Middle frontal gyrus (tissue), 1 donor: Measurements from ENCODE around the gene CD79A.
"Not testable (repeated sequence)": the region's sequence is repeated elsewhere in the genome, so short reads cannot be mapped to it uniquely, and the experiment has no call there.

ENCODE experiments used
- DNase-seq: peaks from one replicate; pipeline ENCODE4 v3.0.0-alpha.2; 2015; ENCODE audit warnings: low spot score; ENCODE audit errors: extremely low spot score

The CD79A gene

DNA sequence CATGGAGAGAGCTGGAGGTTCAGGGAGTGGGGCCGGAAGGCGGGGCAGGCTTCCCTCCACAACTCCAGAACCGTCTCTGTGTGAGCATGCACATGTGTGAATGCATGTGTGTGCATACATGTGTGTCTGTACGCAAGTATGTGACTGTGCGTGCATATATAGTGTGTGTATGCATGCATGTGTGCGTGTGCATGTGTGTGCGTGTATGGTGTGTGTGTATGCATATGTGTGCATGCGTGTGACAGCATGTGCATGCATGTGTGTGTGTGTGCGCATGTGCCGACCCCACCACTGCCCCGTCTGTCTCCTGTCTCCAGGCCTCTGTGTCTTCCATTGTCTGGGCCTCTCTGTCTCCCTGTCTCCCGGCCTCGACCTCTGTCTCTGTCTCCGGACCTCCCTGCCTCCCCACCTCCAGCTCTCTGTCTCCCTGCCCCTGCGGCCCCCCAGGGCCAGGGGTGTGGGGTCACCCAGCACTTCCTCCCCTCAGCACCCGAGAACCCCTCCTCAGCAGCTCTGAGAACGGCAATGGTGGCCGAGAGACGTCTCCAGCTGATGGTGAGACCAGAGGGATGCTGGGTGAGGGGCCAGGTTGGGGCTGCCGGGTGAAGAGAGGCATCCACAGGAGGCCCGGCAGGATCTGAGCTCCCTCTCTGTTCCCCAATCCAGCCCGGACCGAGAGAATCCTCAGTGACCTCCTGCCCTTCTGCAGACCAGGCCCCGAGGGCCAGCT, 28.4 kb downstream of the CD79A start:
- DNase-seq = no peak

DNA sequence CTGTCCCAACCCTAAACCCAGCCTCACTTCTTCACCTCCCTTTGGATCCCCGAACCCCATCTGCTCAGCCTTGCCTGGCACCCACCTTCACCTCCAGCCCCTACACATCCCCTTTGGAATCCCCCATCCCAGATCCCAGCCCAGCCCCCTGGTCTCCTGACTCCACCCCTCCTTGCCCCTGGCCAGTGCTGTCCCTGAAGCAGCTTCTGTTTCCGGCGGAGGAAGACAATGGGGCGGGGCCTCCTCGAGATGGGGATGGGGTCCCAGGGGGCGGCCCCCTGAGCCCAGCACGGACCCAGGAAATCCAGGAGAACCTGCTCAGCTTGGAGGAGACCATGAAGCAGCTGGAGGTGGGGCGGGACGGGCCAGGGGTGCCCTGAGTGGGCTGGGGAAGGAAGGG, 29.2 kb downstream of the CD79A start:
- DNase-seq = no peak

DNA sequence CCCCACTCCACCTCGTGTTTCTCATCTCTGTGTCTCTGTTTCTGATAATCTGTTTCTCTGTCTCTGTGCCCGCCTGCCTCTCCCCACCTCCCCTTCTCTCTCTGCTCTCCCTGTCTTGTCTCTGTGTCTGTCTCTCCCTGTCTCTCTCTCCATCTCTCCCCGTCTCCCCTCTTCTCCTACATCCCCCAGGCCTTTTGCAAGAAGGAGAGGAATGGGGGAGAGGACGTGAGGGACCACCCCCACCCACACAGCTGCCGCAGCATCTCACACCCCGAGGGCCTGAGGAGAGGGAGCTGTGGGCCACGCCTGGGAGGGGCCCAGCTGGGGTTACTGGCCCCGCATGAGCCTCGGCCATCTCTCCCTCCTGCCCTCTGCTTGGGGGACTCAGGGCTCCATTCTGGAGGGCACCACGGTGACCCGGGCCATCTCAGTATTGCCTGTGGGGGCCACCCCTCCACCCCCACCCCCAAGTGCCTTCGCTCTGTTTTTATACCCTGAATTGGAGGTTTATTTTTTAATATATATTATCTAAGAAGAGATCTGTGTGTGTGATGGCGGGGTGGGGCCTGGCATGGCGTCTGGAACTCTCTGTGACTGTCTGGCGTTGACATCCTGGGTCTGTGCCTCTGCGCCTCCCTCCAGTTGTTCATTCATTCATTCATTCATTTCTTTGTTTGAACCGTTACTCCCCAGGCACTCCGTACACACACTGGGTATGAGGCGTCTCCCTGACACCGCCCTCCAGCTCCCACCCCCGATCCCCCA, 30.0 kb downstream of the CD79A start:
- DNase-seq = no peak

DNA sequence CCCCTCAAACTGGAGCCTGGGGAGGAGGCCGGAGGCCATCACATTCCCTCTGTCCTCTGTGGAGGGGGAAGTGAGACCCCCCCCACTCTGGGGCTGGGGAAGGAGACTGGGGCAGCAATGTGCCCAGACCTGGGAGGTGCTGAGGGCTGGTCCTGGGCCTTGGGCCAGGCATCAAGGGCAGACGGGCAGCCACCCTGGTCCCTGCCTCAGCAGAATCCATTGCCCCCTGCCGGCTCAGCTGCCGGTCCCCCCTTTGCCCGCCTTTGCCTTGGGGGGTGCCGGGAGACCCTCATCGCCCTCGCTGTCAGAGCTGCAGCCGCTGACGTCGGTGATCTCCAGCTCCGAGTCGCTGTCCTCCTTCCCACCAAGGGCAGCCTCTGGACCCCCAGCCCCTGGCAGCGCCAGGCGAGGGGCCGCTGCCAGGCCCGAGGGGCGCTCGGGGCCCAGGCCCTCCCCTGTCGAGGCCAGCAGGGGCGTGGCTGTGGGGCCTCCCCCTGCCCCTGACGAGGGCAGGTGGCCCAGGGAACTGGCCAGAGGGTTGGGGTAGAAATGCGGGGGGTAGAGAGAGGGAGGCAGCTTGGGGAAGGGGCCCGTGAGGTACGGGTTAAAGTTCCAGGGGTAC, 31.0 kb downstream of the CD79A start:
- no peak for DNase-seq

DNA sequence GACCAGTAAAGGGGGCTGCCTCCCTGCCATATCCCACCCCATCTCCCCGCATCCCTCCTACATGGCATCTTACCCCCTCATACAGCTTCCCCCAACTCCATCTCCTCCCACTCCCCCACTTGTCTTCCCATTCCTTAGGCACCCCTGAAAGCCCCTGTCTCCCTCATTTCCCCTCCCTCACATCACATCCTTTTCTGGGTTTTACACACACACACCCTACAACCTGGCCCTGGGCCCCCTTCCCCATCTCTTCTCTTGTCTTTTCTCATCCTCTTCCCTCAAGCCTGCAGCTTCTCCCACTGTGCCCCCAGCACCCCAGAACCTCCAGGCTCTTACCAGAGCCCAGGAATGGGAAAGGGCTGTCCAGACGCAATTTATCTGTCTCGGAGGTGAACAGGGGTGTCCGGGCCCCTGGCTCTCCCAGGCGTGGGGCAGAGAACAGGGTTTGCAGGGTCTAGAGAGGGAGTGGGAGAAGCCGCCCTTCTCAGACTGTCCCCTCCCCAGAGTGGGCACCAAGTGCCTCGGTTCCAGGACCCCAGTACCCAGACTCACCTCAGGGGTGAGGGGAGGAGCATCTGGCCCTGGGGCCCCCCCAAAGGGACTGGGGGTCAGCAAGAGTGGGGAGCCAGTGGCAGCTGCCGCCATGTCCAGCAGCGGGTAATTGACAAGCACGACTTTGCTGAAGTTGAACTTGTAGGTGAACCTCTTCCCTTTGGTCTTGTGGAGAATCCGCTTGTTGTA, 31.8 kb downstream of the CD79A start:
- no peak for DNase-seq

DNA sequence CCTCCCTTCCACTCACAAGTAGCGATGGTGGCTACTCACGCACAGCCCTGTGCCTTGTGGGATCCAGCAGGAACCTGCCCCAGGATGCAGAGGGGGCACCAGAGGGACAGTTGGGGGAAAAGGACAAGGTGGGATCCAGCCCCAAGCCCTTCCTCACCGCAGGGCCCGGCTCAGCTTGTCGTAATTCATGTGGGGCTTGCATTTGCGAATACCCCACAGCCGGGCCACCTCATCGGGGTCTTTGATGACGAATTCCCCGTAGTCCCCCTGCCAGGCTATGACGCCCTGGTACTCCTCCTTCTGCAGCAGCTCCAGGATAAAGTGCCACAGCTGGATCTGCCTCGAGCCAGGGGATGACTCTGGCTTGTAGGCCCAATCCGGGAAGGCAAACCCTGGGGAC, 32.6 kb downstream of the CD79A start:
- no peak for DNase-seq

DNA sequence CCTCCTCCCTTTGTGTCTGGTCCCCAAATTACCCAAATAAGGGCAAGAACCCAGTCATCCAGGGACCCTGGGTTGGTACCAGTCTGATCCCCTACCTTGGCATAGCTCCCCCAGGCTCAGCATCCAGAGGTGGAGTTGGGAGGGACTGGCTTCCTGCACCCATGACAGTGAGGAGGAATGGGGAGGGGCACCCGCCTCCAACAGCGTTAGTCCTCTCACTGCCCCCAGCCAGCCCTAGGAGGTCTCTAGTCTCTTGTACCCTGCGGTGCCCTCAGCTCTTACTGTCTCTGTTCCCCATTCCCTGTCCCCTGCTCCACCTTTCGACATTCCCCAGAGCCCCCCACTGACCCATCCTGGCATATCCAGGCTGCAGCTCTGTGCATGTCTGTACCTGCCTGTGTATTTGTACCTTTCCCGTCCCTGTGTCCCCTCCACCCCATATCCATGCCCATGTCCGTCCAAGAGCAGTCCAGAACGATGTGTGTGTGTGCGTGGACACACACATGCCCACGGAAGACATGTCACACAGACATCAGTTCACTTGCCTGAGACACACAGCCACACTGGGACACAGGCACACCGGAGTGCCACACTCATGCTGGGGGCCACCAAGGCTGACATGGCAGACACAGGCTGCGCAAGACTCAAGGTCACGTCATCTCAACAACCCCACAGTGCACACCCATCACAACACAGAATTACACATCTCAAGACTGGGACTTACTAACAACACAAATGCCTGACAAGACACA, 33.3 kb downstream of the CD79A start:
- DNase-seq = no peak

DNA sequence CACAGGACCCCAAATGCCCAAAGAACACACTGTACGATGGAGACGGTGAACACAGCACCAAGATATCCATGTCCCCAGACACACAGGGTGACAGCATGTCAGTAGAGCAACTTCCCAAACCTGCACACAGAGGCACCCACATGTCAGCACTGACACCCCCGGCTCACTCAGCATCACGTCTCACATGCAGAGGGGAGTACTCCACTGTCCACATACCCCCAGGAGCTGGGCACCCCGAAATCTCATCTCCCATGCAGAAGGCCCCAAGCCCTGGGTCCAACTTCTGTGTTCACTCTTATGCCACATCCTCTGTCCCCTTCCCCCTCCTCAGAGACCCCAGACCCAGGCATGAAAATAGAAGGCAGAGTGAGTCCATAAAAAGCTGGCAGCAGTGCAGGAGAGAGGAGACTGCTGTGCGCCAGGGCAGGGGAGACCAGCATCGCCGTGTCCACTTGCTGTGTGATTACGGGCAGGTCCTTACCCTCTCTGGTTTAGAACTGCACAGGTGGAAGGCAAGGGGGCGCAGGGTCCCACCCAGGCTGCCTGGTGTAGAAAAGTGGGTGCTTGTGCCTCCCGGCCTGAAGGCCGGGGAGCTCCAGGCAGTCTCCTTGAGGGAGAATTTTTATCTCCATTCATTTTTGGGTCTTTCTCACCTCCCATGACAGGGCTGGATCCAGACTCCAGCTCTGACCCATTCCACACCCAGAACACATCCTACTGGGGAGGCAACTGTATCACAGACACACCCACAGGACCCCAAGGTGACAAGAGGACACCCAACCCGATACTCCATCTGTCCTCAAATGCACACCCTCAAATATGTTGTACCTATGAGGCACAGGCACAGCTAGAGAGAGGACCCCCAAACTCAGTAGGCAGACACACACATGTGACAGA, 34.2 kb downstream of the CD79A start:
- no peak for DNase-seq

DNA sequence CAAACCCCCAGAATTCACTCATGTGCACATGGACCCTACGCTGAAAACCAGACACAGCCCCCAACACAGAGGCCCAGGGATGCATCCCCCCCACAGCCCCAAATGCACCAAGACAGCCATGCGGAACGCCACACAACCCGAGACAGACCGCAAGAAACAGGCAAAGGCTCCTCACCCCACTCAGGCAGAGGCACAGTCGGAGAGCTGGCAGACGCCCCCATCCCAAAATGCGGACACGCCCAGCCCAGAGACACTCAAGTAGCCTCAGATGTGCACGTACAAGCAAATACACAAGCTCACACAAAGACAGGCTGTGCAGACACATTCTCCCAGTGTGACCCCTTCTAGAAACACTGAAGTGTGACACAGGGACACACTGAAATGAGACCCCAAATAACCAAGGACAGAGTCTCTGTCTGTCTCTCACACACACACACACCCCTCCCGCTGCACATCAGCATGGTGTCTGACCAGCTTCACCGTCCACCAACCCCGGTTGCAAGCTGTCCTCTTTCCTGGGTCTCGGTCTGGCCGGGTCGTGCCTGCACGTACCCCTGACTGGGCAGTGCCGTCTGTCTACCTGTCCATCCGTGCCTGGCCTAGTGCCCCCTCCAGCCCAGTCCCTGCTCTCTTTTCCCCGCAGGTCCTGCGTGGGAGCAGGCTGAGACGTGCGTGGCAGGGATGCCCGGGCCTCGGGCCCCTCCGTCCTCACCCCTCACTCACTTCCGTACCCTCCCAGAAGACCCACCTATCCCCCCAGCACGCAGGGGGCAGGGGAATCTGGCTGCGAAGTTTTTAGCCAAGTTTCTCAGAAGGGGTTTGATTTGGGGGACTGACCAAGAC, 35.0 kb downstream of the CD79A start:
- no peak for DNase-seq

DNA sequence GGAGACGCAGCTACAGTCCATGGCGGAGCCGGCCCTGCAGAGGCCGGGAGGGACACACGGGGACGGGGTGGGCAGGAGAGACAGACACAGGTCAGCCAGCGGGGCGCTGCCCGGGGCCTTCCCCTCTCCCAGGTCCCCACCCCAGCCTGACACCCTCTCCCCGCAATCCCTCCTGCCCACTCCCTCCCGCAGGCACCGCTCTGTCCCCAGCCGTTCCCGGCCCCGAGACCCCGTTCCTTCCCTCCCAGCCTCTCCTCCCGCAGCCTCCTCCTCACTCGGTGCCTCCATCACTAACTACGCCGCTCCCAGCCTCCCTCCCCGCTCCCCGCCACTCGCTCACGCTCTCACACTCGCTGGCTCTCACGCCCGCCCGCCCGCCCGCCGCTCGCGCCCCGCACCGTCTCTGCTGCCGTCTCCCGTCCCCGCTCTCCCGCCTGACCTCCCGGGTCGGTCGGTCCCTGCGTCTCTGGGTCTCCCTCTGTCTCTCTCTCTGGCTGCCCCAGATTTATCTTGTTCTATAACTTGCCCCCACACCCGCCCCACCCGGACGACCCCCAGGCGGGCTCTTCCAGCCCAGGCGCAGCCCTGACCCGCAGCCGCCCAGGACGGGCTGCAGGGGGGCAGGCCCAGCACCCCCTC, 35.9 kb downstream of the CD79A start:
- DNase-seq = no peak

DNA sequence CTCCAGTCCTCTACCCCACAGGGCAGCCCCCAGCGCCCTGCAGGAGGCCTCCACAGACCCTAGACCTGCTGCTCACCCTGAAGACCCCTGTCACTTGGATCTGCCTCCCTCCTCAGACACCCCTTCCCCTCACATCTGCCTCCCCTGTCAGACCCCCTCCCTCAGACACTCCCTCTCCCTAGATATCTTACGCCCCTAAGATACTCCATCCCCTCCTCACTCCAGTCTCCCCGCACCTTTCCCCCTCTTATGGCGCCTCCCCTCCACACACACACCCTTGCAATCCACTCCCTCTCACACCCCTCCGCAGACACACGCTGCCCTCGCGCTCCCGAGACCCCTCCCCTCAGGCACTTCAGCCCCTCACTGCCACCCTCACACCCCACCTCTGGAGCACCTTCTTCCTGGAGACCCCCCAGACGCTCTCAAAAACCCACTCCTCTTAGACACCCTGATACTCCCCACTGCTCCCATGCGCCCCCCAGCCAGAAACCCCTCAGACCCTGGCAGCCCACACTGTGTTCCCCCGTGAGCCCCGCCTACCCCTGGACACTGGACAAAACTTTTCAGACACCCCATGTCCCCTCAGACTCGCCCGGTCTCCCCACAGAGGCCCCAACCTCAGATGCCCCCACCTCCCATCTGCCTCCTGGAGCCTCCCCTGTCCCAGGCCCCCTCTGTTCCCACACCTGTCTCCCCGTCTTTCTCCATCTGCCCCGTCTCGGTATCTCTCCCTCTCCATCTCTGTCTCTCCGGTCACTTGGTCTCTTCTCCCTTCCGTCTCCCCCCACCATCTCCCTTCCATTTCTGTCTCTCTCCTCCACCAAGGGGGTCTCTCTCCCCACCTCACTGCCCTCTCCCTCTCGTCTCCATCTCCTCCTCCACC, 36.7 kb downstream of the CD79A start:
- DNase-seq = no peak

DNA sequence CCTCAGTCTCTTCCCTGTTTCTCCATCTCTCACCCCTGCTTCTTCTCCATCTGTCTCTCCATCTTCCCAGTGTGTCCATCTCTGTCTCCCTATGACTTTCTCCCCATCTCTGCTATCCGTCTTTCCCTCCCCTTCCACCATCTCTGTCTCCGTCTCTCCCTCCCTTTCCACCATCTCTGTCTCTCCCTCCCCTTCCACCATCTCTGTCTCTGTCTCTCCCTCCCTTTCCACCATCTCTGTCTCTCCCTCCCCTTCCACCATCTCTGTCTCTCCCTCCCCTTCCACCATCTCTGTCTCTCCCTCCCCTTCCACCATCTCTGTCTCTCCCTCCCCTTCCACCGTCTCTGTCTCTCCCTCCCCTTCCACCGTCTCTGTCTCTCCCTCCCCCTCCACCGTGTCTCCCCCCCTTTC, 37.4 kb downstream of the CD79A start:
- DNase-seq = not testable (repeated sequence)

DNA sequence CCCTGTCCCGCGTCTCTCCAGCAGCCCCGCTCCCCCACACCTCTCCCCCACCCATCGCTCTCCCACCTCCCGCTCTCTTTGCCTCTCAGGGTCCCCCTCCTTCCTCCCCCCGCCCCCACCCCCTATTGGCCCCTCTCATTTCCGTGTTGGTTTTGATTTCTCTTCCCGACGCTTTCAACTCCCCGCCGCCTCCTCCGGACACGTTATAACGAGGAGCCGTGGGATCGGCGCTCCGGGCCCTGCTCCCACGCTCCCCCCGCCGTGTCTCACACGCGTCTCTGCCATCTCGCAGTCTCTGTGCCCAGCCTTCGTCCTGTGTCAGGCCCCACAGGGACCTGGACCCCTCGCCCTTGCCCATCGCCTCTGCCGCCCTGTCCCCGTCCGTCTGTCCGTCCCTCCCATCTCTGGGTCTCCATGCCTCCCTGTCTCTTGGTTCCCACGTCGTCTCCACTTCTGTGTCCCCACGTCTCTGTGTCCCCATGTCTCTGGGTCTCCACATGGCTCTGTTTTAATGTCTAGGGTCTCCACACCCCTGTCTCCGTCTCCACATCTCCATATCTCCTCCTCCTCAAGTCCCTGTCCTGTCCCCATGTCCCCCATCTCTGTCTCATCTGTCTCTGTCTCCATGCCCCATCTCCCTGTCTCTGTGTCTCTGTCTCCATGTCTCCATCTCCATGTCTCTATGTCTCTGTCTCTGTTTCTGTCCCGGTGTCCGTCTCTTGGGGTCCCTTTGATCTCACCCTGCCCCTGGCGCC, 38.1 kb downstream of the CD79A start:
- DNase-seq = no peak

DNA sequence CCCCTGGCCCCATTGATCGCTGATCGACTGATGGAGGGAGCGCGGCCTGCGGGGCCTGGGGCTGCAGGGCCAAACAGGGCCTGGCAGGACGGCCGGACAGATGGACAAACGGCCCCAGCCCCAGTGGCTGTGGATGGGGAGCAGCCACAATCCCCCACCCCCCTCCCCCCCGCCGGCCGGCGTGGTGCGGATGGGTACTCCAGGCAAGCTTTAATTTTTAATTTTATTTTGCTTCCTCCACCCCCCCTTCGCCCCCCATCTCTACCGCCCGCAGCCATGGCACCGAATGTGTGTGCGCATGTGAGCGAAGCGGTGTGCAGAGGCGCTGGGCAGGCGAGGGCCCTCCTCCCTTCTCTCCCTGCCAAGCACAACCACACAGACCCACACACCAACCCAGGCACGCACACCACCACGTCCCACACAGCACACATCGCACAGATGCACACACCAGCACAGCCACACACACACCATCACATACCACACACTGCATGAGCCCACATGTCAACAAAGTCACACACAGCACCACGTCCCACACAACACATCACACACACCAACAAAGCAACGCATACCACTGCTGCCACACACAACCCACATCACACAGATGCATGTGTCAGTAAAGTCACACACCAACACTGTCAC, 38.8 kb downstream of the CD79A start:
- no peak for DNase-seq

DNA sequence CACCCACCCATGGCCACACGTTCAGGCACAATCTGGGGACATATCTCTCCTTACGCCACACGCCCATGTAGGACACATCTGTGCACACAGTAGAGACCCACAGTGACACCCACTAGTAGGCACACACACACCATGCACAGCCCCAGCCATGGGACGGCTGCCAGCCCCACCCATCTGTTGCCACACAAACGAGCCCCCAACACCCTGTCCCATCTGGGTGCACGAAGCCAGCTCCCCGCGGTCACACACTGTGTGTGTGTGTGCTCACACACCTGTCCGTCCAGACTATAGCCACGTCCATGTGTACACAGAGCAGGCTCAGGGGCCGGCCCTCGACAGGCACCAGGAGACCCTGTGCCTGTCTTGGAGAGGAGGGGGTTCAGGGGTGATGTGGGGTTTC, 40.6 kb downstream of the CD79A start:
- no peak for DNase-seq

DNA sequence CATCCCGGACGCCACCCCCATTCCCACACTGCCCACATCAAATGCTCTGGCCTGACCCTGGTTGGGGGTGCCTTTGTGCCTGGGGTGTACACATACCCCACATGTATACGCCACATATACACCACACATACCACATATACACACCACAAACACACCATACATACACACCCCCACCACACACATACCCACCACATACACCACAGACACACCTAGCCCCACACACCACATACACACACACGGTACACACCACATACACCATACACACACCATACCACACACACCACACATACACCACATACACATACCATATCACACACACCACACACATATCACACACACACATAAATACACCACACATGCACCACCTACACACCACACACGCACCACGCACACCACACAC, 41.0 kb downstream of the CD79A start:
- DNase-seq = no peak
